ENCODE data around the gene ENTPD2. TPM values are rescaled to one million over a fixed set of nuclear protein-coding genes. Genes with fewer than 3 reads are reported as not detected.

Gene ENTPD2
- total and polyA plus RNA-seq, 2 of the 4 experiments (the other 2 are of a cell fraction), result not detected

GRCh38 chr9:137011156-137011555 lies 42.7 kb downstream of the ENTPD2 start:
- H3K27me3 ChIP-seq (ENCODE audit: control insufficient read depth, insufficient read depth, low read length), result no peaks in the 10 kb centered on the region
- no peak overlapping the region for H2BK120ac ChIP-seq (ENCODE audit: low read depth, low read length)
- H3K4me3 ChIP-seq (ENCODE audit: insufficient read depth, low read depth, low read length), result no peak overlapping the region
- H3K4ac ChIP-seq (ENCODE audit: low read depth, low read length), result no peak overlapping the region
- no peak overlapping the region for H3K23ac ChIP-seq (ENCODE audit: low read depth, low read length)
- H3K56ac ChIP-seq (ENCODE audit: extremely low read depth, insufficient read depth, low read length), result no peak overlapping the region
- 97% methylated on average over 16 of the region's 24 CpGs; no CpG with 5 or more reads in 1 of the 2 experiments for WGBS, 2 experiments (ENCODE audit: extremely low coverage in 2 of 2, insufficient read length in 1 of 2)
- BruUV-seq (replicated peaks), result no TSS peak
- intact Hi-C loops (cut with micrococcal nuclease) (no loop called here), in situ Hi-C loops (cut with MboI; ENCODE audit: low sequenced_read_pairs) (no loop called here), dilution Hi-C loops (cut with HindIII; ENCODE audit: low sequenced_read_pairs, unreplicated experiment) (no loop called here)
- no peak overlapping the region for H2BK15ac ChIP-seq (ENCODE audit: low read depth, low read length)
- no peak overlapping the region for H2AFZ ChIP-seq (replicated peaks; ENCODE audit: low read length, poor library complexity)
- no peaks in the 10 kb centered on the region for H3K79me1 ChIP-seq (ENCODE audit: low read depth in 1 of 2, low read length in 2 of 2)
- no peak overlapping the region for H3K4me2 ChIP-seq (ENCODE audit: low read depth, low read length)
- no peak overlapping the region for H3K9ac ChIP-seq (ENCODE audit: low read depth, low read length)
- H3K18ac ChIP-seq (ENCODE audit: low read depth, low read length), result no peak overlapping the region
- no peak for TF ChIP-seq CTCF (conservative IDR thresholded peaks at IDR 0.05; ENCODE audit: low read depth, low read length)
- TF ChIP-seq CHD1 (IDR thresholded peaks at IDR 0.05; ENCODE audit: low read depth, low read length), result no peak
- TF ChIP-seq BHLHE40 (IDR thresholded peaks at IDR 0.05; ENCODE audit: low read depth, low read length), result no peak
- no peak for TF ChIP-seq ELK1 (IDR thresholded peaks at IDR 0.05; ENCODE audit: borderline replicate concordance, low read depth, low read length)
- TF ChIP-seq FOS (IDR thresholded peaks at IDR 0.05; ENCODE audit: low read depth, low read length), result no peak
- TF ChIP-seq USF2 (IDR thresholded peaks at IDR 0.05; ENCODE audit: low read depth, low read length), result no peak
- no peak for TF ChIP-seq MXI1 (IDR thresholded peaks at IDR 0.05; ENCODE audit: borderline replicate concordance, low read depth, low read length)
- no peak for TF ChIP-seq NFE2L2 (IDR thresholded peaks at IDR 0.05; ENCODE audit: low read depth, low read length)
- no peak for TF ChIP-seq CEBPB (IDR thresholded peaks at IDR 0.05; ENCODE audit: low read depth, low read length)
- no peak for TF ChIP-seq RCOR1 (IDR thresholded peaks at IDR 0.05; ENCODE audit: insufficient replicate concordance, low read length)
- no peak for TF ChIP-seq POLR2A (IDR thresholded peaks at IDR 0.05; ENCODE audit: low read depth, low read length)
- TF ChIP-seq SMC3 (IDR thresholded peaks at IDR 0.05; ENCODE audit: low read depth, low read length), result no peak
- no peak for TF ChIP-seq RAD21 (IDR thresholded peaks at IDR 0.05; ENCODE audit: low read length)
- no peak for TF ChIP-seq MAFK (IDR thresholded peaks at IDR 0.05; ENCODE audit: low read depth, low read length)
- no peak for TF ChIP-seq RFX5 (IDR thresholded peaks at IDR 0.05; ENCODE audit: low read depth, low read length)
- no peak for TF ChIP-seq MAZ (IDR thresholded peaks at IDR 0.05; ENCODE audit: borderline replicate concordance, low read depth, low read length)
- H3K9me3 ChIP-seq (ENCODE audit: control insufficient read depth, insufficient read depth, low read length), result no peaks in the 10 kb centered on the region
- peaks cover 11% of the 10 kb centered on the region for H3K4me1 ChIP-seq (ENCODE audit: control insufficient read depth, insufficient read depth, low read length)
- H2AK9ac ChIP-seq (replicated peaks; ENCODE audit: low read depth, low read length, poor library complexity), result no peak overlapping the region
- ATAC-seq (ENCODE audit: low read depth) (no peak), DNase-seq (no peak)
- no peak overlapping the region for H2BK20ac ChIP-seq (ENCODE audit: low read depth, low read length)
- no peak overlapping the region for H3K27ac ChIP-seq (ENCODE audit: insufficient read depth, low read length)
- peaks cover 37% of the 10 kb centered on the region for H3K36me3 ChIP-seq (ENCODE audit: control insufficient read depth, insufficient read depth, low read length)
- CTCF ChIA-PET, result no interaction called here
- peaks cover 5% of the 10 kb centered on the region; the same call in 1 of the 2 replicates for H3K9me1 ChIP-seq (ENCODE audit: insufficient read depth, low read length)
- no peak overlapping the region for H2AK5ac ChIP-seq (ENCODE audit: low read depth, low read length)
- no peak overlapping the region for H2BK5ac ChIP-seq (ENCODE audit: low read depth, low read length, poor library complexity, severe bottlenecking)
- H4K20me1 ChIP-seq (ENCODE audit: insufficient read depth, low read length), result peaks cover 8% of the 10 kb centered on the region
- H4K5ac ChIP-seq (ENCODE audit: low read depth, low read length), result no peak overlapping the region
- no peak overlapping the region for H3K14ac ChIP-seq (replicated peaks; ENCODE audit: low read depth, low read length)
- POLR2A ChIA-PET (ENCODE audit: unreplicated experiment), result no interaction called here
- H4K91ac ChIP-seq (ENCODE audit: insufficient read depth, low read depth, low read length), result no peak overlapping the region
- H4K8ac ChIP-seq (ENCODE audit: low read depth in 2 of 2, low read length in 2 of 2), result no peak overlapping the region

Measured in IMR-90 (cell line).